DMS153 (cell line): ENCODE measurements around the gene FAM174C.
A peak's percentile ranks its signal among the peaks of the same experiment; 100 is the strongest.

Experiments used
- DNase-seq: peaks from one replicate; lab custom pipeline; 2025; lab: John Stamatoyannopoulos, UW

The FAM174C gene

GRCh38 chr19:1273263-1274041 is 1.9 kb upstream of the FAM174C start:
- no peak for DNase-seq

DNA sequence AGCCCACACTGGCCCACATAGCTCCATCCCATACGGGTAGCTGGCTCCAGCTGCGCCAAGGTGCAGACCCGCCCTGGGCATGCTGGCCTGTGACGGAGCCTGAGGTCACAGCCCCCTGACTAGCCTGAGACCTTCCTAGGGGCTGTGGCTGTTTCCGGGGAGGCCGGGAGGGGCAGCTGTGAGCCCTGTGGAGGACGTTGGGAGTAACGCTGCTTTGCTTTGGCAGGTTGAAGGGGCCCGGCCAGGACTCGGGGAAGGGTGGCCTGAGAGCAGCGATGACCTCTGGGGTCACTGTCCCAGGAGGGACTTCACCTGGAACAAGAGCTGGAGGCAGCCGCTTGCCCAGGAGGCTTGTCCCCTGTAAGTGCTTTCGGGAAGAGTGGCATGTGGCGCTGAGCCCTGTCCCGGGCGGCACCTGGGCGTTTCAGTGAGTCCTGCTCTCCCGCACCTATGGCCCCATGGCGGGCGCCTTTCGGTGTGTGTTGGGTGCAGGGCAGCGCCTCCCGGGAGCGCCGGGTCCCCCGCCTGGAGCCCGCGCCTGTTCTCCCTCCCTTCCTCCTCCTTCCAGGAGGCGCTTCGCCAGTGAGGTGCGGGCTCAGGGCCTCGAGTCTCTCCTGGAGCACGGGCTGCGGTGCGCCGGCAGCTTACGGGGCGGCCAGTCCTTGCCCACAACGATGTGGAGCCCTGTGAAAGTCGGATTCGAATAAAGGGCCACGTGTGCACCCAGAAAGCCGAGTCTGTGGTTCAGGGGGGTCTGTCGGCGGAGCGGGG is 1.1 kb upstream of the FAM174C start:
- no peak for DNase-seq

DNA sequence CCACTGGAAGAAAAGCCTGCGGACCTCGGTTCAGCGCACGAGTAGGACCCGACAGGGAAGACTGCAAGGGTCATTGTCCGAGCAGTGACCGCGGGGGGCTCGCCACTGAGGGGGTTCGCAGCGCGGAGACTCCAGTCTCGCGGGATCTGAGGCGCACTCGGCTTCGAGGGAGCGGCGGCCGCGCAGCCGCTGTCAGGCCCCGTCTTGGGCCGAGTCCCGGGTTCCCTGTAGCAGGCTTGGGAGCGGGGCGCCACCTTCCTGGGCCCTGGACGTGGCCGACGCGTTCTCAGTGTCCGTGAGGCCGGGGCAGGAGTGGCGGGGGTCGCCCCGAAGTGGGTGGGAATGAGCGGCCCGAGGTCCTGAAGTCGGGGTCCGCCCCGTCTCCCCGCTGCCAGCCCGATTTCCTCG is 474 bp upstream of the FAM174C start:
- DNase-seq = no peak

DNA sequence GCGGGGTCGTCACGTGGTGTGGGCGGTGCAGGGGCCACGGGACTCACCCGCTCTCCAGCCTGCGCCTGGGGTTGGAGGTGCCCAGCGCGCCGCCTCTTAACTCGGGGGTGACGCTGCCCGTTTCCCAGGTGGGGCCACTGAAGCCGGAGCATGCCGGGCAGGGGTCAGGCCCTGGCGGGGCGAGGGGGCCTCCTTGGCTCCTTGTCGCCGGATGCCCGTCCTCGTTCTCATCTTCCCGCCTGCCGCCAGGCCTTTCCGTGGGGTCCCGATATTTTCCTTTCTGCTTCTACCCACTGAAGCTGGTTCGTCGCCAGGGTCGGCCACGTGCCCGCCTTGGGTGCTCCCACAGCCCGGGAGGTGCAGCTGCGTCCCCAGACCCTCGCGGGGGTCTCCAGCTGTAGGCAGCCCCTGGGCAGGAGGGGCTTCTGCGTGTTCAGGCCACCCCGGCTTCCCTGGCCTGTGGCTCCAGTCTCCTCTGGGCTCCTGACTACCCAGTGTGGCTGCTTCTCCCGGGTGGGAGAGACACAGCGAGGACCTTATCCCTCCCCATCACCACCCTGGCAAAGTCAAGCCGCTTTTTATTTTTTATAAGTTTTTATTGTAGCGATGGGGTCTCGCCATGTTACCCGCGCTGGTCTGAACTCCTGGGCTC is 772 bp downstream of the FAM174C start:
- no peak for DNase-seq

DNA sequence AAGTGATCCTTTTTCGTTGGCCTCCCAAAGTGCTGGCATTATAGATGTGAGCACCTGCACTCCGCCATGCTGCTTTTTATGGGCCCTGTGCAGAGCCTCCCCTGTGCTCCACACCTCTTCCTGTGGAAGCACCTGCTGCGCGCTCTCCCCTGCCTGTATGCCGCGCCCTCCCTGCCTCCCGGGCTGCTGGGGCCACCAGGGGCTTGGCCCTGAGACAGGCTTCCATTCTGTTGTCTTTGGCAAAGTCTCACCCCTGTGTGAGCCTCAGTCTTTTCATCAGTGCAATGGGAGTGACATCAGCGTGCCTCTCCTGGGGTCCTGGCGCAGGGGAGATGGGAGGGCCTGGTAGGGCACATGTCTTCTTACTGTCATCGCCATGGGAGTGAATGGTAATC is 1.3 kb downstream of the FAM174C start:
- DNase-seq = no peak

DNA sequence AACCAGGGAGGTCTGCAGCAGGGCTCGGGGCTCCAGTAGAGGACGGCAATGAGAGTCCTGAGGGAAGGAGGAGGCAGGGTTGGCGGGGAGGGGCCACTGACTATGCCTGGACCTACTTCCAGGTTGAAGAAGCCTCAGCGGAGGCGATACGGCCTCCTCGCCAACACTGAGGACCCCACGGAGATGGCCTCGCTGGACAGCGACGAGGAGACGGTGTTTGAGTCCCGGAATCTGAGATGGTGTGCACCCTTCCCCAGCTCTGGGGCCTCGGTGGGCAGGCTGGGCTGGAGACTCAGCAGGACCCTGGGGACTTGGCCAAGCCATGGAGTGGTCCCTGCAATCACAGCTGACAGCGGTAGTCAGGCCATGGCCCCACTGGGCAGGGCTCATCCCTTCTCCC is 1.7 kb downstream of the FAM174C start:
- no peak for DNase-seq

GRCh38 chr19:1278074-1278473 is 2.7 kb downstream of the FAM174C start:
- no peak for DNase-seq

- DNase-seq = no peak
These were observed 3.7 kb downstream of the FAM174C start for GRCh38 chr19:1278713-1279660.

GRCh38 chr19:1279782-1280341 is 4.5 kb downstream of the FAM174C start:
- DNase-seq = peak; percentile 36

- no peak for DNase-seq
These were observed 5.6 kb downstream of the FAM174C start for GRCh38 chr19:1280636-1281568.

DNA sequence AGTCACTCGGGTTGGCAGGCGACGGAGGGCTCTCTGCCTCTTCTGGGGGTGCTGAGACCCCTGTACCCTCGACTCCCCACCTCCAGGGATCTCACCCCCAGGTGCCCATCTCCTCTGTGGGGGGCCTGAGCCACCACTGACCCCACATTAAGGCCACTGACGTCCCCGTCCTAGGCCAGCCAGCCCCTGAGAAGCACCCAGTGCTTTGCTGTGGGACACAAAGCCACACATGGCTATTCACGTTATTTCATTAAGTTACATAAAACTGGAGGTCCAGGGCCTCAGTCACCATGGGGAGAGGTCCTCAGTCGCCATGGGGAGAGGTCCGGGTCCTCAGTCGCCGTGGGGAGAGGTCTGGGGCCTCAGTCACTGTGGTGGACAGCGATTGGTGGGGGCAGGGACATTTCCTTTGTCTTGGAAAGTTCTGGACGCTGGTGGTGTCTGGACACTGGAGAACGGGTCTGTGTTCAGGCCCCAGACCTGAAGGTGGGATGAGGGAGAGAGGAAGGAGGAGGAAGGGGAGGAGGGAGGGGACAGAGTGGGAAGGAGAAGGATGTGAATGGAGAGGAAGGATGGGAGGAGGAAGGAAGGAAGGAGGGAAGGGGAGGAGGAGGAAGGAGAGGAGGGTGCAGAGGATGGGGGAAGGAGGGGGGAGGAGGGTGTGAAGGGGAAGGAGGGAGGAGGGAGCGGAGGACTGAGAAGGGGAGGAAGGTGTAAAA is 6.4 kb downstream of the FAM174C start:
- no peak for DNase-seq

GRCh38 chr19:1282588-1283206 is 7.4 kb downstream of the FAM174C start:
- no peak for DNase-seq

GRCh38 chr19:1283207-1283916 is 8.0 kb downstream of the FAM174C start:
- DNase-seq = no peak

GRCh38 chr19:1283917-1284292 is 8.6 kb downstream of the FAM174C start:
- no peak for DNase-seq

DNA sequence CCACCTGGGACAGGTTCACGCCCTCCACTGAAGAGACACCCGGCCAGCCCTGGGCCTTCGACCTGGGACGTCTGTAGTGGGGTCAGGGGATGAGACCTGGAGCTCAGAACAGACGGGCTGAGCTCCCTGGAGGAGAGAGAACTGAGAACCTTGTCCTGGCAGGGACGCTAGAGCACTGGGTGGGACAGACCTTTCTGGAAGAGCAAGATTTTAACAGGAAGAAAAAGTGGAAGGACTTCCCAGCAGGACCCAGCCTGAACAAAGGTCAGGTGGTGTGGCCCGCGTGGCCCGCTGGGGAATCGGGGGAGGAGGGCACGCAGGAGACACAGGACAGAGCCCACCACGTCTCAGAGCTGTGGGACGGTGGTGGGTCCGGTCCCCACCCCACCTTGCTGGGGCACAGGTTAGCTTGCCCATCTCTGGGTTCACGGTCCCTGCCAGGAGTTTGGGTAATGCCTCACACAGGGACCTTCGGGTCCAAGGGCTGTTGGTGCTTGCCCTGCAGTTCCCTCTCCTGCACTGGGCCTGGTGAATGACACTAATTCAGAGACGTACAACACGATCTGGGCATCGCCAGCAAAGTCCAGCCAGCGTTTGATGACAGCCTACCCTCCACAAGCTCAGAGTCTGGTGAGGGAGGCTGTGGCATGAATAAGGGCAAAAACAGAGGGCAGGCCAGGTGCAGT is 9.1 kb downstream of the FAM174C start:
- no peak for DNase-seq

DNA sequence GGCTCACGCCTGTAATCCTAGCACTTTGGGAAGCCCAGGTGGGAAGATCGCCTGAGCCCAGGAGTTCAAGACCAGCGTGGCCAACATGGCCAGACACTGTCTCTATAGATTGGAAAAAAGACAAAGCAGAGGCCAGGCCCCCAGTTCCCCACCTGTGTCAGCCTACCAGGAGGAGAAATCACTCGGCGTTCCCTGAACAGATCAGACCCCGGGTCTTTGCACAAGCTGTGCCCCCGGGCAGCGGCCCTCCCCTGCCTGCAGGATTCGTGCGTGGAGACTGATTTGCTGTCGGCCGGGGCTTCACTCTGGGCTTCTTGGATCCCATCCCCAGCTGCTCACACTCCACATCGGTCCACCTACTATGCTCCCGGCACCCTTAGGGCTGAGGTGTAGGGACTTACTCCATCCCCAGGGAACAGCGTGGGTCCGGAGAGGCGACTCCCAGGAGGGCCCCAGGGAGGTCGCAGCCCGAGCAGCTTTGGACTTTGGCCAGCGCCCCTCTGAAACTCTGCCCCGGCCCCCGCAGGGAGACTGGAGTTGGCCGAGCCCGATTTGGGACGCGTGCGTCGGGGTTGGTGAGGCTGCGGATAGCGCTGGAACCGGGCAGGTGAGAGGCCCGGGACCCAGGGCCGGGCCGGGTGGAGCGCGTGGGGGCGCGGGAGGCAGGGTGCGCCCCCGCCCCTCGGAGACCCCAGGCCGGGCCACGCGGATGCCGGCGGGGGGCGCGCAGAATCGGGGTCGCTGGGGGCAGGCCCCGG is 9.8 kb downstream of the FAM174C start:
- DNase-seq = no peak

DNA sequence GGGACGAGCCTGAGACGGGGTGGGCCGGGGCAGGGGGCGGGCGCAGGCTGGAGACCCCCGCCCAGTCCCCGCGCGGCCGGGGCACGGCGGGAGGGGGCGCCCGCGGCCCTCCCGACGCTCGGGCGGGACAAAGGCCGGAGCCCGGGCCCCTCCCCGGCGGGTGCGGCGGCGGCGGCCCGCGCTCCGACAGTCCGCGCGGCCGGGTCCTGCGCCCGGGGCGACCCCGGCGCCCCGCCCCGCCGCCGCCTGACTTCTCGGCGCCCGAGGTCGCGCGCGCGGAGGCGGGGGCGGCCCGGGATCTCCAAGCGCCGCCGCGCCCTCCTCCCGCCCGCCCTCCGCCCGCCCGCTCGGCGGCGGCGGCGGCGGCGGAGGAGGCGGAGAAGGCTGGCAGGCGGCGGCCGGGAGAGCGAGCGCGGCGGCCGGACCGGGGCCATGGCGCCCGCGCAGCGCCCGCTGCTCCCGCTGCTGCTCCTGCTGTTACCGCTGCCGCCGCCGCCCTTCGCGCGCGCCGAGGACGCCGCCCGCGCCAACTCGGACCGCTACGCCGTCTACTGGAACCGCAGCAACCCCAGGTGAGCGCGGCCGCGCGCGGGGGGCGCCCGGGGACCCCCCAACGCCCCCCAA is 10.5 kb downstream of the FAM174C start, which contains the start of gene EFNA2:
Gene EFNA2 (plus strand): TSS at position 137 of the 624 bp plus-strand sequence. CDS start 296 bp downstream, at position 433.
- DNase-seq = no peak
